Prostate gland (tissue), 2 donors: ENCODE measurements around the gene HTRA2. TPM values are rescaled to one million over a fixed set of nuclear protein-coding genes. Genes with fewer than 3 reads are reported as not detected.

Experiments used
- DNase-seq: peaks from one replicate; pipeline ENCODE4 v3.0.0-alpha.2; 2019; ENCODE audit warnings: low spot score
- H3K27ac ChIP-seq, 2 donors: fragments of 200-600 bp; sonication (generic); 2 replicates each; pipeline ENCODE4 v1.5.1; 2017 to 2019
- H3K27me3 ChIP-seq: fragments of 200-600 bp; sonication (generic); replicated peaks from 2 replicates; pipeline ENCODE4 v1.5.1; 2019; ENCODE audit not compliant: insufficient read depth
- H3K36me3 ChIP-seq, 2 donors: fragments of 200-600 bp; sonication (generic); 1 replicate in 1 of 2; 2 replicates in 1 of 2; pipeline versions ENCODE4 v1.5.1 to v1.8.1; 2017 to 2019
- H3K4me1 ChIP-seq: fragments of 200-600 bp; sonication (generic); replicated peaks from 2 replicates; pipeline ENCODE4 v1.5.1; 2019
- H3K4me3 ChIP-seq, 2 donors: fragments of 200-600 bp; sonication (generic); 2 replicates each; pipeline ENCODE4 v1.5.1; 2017 to 2019
- H3K9me3 ChIP-seq: fragments of 200-600 bp; sonication (generic); 2 replicates; pipeline ENCODE4 v1.5.1; 2017
- POLR2A ChIP-seq: fragments of 450-650 bp; IDR thresholded peaks from one replicate; pipeline ENCODE4 v1.6.1; 2016; ENCODE audit warnings: antibody characterized with exemption, mild to moderate bottlenecking
- POLR2AphosphoS5 ChIP-seq: sonication (generic); formaldehyde crosslinking; IDR thresholded peaks from one replicate; pipeline ENCODE4 v1.6.1; 2017; ENCODE audit warnings: antibody characterized with exemption
- WGBS: methylation state at CpG from one replicate; pipeline ENCODE4 v1.1.5; 2018; 5-methylcytosine and 5-hydroxymethylcytosine counted together
- intact Hi-C: fragments of 100-400 bp; cut with DNase I; formaldehyde crosslinking; loops from one replicate; pipeline ENCODE4 v1.14.2; 2022
- total RNA-seq, 2 donors: library from RNA; depleted of rRNA; stranded (reverse); fragments of >200 nt; gene quantifications; one replicate each; pipeline ENCODE4 v1.1.0, GENCODE V29; 2016
- TF ChIP-seq, protein P1 (sequence below), 4 experiments: fragments of 200-600 bp in 2 of 4; fragments of 450-650 bp in 2 of 4; sonication (generic) in 2 of 4; IDR thresholded peaks; 1 replicate in 3 of 4; 2 replicates in 1 of 4; pipeline ENCODE4 v1.5.1; 2016 to 2019; ENCODE audit warnings: antibody characterized with exemption in 4 of 4, mild to moderate bottlenecking in 2 of 4, moderate library complexity in 2 of 4

The HTRA2 gene
- total RNA-seq, 2 donors from 2014 or later = 19.1 to 37.9 TPM

DNA sequence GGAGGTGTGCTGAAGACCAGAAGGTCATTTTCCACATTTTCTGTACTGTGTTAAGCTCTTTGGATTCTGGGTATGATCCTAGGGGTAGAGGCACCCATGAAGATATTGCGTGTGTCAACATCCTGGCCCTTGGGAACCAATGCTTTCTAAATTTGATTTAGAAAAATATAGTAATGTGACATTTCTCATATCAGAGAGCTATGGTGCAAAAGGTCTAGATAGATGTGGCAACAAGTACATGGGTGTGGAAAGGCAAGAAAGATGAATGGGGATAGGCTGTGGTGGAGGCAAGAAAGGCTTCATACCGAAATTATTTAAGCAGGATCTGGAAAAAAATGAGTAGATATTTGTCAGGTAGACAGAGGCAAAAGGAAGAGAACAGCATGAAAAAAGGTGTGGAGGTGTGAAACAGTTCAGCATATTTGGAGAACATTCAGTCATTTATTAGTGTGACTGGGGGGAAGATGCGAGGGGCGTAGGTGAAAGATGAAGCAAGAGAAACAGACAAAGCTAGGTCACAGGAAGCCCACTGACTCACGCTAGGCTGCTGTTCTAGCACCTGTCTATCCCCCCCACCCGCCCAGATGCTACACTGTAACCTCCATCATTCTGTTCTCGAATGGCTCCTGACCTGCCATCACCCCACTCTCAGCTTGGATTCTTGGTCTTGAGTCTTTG, 36.5 kb downstream of the HTRA2 start:
- no peaks in the 10 kb centered on the region for H3K4me1 ChIP-seq
- TF ChIP-seq POLR2AphosphoS5 (no peak), POLR2A (no peak)
- TF ChIP-seq, protein P1, sequence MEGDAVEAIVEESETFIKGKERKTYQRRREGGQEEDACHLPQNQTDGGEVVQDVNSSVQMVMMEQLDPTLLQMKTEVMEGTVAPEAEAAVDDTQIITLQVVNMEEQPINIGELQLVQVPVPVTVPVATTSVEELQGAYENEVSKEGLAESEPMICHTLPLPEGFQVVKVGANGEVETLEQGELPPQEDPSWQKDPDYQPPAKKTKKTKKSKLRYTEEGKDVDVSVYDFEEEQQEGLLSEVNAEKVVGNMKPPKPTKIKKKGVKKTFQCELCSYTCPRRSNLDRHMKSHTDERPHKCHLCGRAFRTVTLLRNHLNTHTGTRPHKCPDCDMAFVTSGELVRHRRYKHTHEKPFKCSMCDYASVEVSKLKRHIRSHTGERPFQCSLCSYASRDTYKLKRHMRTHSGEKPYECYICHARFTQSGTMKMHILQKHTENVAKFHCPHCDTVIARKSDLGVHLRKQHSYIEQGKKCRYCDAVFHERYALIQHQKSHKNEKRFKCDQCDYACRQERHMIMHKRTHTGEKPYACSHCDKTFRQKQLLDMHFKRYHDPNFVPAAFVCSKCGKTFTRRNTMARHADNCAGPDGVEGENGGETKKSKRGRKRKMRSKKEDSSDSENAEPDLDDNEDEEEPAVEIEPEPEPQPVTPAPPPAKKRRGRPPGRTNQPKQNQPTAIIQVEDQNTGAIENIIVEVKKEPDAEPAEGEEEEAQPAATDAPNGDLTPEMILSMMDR (IDR thresholded peaks at IDR 0.05) = no peak
- no peaks in the 10 kb centered on the region for H3K9me3 ChIP-seq
- 73% methylated on average over 7 of the region's 7 CpGs for WGBS
- intact Hi-C loops = no loop called here
- DNase-seq = no peak
- no peak overlapping the region for H3K27ac ChIP-seq
- no peak overlapping the region for H3K4me3 ChIP-seq
- H3K36me3 ChIP-seq = no peaks in the 10 kb centered on the region
- no peaks in the 10 kb centered on the region for H3K27me3 ChIP-seq

DNA sequence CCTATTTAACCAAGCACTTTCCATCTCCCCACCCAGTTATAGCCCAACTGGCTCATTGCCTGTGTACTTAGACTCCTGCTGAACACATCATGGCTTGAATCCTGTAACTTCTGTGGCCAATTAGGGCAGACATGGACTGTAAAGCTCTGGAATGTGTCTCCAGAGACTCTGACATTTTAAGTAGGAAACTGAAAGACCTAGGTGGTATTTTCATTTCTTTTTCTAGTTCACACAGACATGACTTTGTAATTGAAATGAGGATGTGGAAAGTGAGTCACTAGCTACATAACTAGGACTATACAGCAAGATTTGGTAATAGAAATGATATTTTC, 37.0 kb downstream of the HTRA2 start:
- Histone ChIP-seq H3K27me3 (no peaks in the 10 kb centered on the region), H3K27ac (no peak overlapping the region), H3K4me1 (no peaks in the 10 kb centered on the region), H3K9me3 (no peaks in the 10 kb centered on the region), H3K4me3 (no peak overlapping the region), H3K36me3 (no peaks in the 10 kb centered on the region)
- DNase-seq = no peak
- TF ChIP-seq POLR2AphosphoS5 (no peak), POLR2A (no peak)
- TF ChIP-seq, protein P1 (IDR thresholded peaks at IDR 0.05) = no peak
- intact Hi-C loops = no loop called here

- Histone ChIP-seq H3K36me3 (no peaks in the 10 kb centered on the region), H3K4me3 (no peak overlapping the region), H3K4me1 (no peaks in the 10 kb centered on the region), H3K27ac (no peak overlapping the region), H3K27me3 (no peaks in the 10 kb centered on the region), H3K9me3 (no peaks in the 10 kb centered on the region)
- intact Hi-C loops = no loop called here
- DNase-seq = no peak
- 43% methylated on average over 5 of the region's 5 CpGs for WGBS
- TF ChIP-seq POLR2A = no peak
- TF ChIP-seq POLR2AphosphoS5 = no peak
- TF ChIP-seq, protein P1 (IDR thresholded peaks at IDR 0.05) = no peak
Measured at GRCh38 chr2:74567881-74568280, 38.1 kb downstream of the HTRA2 start.

DNA sequence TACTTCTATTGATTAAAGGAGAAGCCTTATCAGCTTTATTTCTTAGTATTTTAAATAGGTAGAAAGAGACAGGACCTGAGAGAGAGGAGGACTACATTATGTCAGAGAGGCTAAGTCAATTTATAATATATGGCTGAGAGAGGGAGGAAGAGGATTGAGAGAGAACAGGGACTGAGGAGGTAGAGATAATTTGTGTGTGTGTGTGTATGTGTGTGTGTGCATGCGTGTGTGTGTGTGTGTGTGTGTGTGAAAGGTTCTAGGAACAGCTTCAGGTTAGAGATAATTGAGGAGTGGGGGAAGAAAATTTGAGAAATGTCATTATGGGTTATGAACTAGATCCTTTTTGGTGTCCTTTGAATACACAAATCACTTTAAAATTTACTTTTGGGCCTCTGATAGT, 40.0 kb downstream of the HTRA2 start:
- H3K27me3 ChIP-seq = no peaks in the 10 kb centered on the region
- 73% methylated on average over 1 of the region's 1 CpG for WGBS
- DNase-seq = no peak

DNA sequence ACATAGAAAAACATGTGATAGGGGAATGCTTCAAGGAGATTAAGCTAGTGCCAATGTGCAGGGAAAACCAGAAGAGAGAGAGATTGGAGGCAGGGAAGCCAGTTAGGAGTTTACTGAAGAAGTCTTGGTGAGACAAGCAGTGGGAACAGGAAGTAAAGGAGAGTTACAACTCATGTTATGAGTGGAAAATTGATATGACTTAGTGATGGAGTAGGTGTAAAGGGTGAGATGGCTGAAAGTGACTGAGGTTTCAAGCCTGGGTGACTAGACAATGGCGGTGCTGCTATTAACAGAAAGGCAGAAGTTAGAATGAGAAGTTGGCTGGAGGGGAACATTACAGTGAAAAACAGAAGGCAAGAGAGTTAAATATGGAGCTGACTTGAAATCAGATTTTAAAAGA, 41.3 kb downstream of the HTRA2 start:
- H3K4me1 ChIP-seq = no peaks in the 10 kb centered on the region
- no peaks in the 10 kb centered on the region for H3K36me3 ChIP-seq
- 85% methylated on average over 1 of the region's 1 CpG for WGBS
- H3K27me3 ChIP-seq = no peaks in the 10 kb centered on the region
- intact Hi-C loops = no loop called here
- no peaks in the 10 kb centered on the region for H3K9me3 ChIP-seq
- no peak overlapping the region for H3K4me3 ChIP-seq
- TF ChIP-seq, protein P1 (IDR thresholded peaks at IDR 0.05) = no peak
- TF ChIP-seq POLR2A (no peak), POLR2AphosphoS5 (no peak)
- DNase-seq = no peak
- H3K27ac ChIP-seq = no peak overlapping the region

More for the DNA sequence above, 40.0 kb downstream of the HTRA2 start:
- H3K4me3 ChIP-seq = no peak overlapping the region
- H3K9me3 ChIP-seq = no peaks in the 10 kb centered on the region
- H3K4me1 ChIP-seq = no peaks in the 10 kb centered on the region
- intact Hi-C loops = no loop called here
- H3K27ac ChIP-seq = no peak overlapping the region
- no peaks in the 10 kb centered on the region for H3K36me3 ChIP-seq
- TF ChIP-seq, protein P1 (IDR thresholded peaks at IDR 0.05) = no peak
- TF ChIP-seq POLR2A = no peak
- no peak for TF ChIP-seq POLR2AphosphoS5
